Mammary epithelial cell (primary cell): Measurements from ENCODE around the gene CCT5.
"Not testable (repeated sequence)": the region's sequence is repeated elsewhere in the genome, so short reads cannot be mapped to it uniquely, and the experiment has no call there.

ENCODE experiments used
- CTCF ChIP-seq, 2 donors: IDR thresholded peaks in 1 of 2; conservative IDR thresholded peaks in 1 of 2; 2 replicates each; pipeline ENCODE4 v1.5.1; 2011 to 2012; ENCODE audit warnings: inconsistent platforms in 2 of 2, low read length in 2 of 2, mild to moderate bottlenecking in 2 of 2, control low read depth in 1 of 2, low read depth in 1 of 2; ENCODE audit not compliant: insufficient read depth in 1 of 2; ENCODE audit errors: extremely low read depth in 1 of 2
- EZH2 ChIP-seq: IDR thresholded peaks from 2 replicates; pipeline ENCODE4 v1.6.1; 2012; ENCODE audit warnings: low read length, inconsistent platforms, borderline replicate concordance

DNA sequence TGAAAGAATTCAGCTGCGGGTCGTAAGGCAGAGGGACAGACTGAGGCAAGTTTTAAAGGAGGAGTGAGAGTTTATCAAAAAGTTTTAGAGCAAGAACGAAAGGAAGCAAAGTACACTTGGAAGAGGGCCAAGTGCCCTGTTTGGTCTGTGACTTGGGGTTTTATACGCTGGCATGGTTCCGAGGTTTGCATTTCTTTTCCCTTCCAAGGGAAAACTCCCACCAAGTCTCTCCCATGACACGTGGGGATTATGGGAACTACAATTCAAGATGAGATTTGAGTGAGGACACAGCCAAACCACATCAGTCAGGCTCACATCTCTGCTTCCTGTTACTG is 22.8 kb downstream of the CCT5 start:
- not testable (repeated sequence) for TF ChIP-seq CTCF (conservative IDR thresholded peaks at IDR 0.05 in 1 of 2, IDR thresholded peaks at IDR 0.05 in 1 of 2; ENCODE audit: extremely low read depth in 1 of 2, insufficient read depth in 1 of 2, low read depth in 1 of 2, low read length in 2 of 2); EZH2
